Measurements from ENCODE around the gene SCAPER.
"Not testable (repeated sequence)": the region's sequence is repeated elsewhere in the genome, so short reads cannot be mapped to it uniquely, and the experiment has no call there.

Gene SCAPER

DNA sequence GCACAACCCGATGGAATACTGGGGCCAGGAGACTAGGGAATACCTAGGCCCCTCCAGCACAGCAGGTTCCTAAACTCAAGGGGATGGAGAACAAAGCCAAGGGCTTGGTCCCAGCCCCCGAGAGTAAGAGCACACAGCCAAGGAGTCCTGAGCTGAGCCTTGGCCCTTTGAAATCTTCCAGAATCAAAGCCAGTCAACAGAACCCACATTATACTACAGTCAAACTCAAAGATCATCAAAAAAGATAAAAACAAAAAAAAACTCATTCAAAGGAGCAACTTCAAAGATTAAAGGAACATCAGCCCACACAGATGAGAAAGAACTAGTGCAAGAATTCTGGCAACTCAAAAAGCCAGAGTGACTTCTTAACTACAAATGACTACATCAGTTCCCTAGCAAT is 351.6 kb downstream of the SCAPER start:
- DNase-seq, result no peak

DNA sequence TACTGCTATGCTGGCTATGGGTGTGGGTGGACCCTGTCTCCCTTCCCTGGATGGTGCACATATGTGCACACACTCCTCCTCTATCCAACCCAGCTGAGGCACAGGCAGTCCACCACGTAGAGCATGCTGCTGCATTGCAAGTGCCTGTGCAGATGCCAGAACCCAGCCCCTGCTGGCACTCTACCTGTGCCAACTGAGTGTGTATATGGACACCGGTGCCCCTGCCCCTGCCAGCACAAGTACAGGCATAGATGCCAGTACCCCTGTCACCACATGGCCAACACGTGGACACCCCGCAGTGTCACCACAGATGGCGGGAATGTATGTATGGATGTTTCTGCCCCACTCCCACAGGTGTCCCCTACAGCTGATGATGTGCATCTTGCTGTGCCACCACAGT is 352.0 kb downstream of the SCAPER start:
- no peak for DNase-seq

DNA sequence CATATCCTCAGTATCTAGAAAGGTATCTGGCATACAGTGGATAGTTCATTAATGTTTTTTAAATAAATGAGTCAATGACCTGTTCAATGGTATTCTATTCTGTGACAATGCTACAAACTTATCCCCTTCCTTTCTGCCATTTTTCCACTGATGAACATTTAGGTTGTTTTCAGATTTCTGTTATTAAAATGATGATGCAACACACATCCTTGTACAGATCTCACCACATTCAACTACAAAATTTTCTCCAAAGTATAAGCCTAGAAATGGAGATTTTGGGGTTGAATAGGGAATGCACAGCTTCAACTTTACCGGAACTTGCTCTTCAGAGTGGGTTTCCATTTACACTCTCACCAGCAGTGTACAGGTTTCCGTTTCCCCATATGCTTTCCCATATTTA is 358.3 kb downstream of the SCAPER start:
- DNase-seq, result no peak

DNA sequence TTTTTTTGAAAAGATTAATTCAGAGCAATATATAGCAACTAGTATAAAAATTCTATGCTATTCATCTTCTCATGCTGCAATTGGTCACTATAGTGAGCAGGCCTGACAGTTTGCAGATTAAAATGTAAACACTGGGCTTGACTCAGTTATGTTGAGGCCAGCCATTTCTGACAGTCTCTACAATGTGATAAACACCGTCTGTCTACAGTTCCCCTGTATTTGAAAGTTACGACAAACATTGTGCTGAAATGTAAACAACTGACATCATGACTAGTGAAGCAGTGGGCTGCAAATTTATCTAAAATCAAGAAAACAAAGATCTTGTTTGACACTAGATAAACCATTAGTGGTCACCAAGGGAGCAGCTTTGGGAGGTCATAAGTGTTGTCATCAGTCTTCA is 371.1 kb downstream of the SCAPER start:
- DNase-seq, result no peak

DNA sequence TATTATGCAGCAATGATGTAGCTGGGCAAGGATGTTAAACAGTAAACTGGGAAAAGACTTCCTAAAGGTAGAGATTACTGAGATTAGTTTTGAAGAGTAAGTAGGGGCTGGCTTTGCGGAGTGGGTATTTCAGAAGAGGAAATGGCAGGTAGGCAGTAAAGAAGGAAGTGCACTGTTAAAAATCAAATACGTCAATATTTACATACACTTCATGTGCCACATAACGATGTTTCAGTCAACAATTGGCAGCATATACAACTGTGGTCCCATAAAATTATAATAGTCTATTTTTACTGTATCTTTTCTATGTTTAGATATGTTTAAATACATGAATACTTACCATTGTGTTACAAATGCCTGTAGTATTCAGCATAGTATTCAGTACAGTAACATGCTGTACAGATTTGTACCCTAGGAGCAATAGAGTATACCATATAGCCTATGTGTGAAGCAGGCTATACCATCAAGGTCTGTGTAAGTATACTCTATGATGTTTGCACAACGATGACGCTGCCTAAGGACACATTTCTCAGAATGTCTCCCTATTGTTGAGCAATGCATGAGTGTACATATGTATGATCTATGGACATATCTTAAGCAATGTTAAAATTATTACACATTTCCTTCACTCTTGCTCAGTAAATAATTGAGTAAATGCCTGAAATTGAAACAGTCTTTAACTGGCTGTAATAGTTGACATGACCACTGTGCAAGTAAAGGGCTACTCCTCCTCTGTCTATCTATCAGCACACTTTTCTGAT is 371.9 kb downstream of the SCAPER start:
- DNase-seq, result no peak

DNA sequence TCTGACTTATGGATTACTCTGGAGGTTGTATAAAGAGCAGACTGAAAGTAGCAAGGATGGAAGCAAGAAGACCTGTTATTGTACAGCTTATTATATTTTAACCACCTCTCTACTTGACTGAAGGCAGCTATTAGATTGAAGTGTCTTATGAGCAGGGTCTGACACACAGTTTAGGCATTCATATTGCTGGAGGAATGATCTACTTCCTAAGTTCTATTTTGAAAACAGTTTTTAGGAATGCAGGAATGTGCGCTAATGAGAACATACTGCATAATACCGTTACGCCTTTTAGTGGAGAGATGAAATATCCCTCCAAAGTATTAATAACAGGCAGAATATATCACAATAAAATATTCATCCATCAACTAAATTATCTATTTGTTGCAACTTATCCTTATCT is 375.2 kb downstream of the SCAPER start:
- DNase-seq, result no peak

DNA sequence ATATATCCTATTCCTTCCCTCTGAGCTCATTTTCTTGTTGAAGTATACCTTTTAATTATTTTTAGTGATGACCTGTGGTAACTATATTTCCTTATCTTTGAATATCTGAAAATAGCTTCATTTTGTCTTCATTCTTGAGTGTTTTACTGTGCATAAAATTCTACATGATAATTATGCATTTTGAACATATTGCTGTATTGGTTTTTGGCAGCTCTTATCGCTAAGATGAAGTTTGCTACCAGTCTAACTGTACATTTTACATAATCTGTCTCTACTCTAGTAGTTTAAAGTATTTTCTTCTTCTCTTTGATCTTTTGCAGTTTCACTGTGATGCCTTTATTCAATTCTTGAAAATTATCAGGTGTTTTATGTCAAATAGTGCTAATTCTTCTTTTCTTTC is 379.0 kb downstream of the SCAPER start:
- no peak for DNase-seq

DNA sequence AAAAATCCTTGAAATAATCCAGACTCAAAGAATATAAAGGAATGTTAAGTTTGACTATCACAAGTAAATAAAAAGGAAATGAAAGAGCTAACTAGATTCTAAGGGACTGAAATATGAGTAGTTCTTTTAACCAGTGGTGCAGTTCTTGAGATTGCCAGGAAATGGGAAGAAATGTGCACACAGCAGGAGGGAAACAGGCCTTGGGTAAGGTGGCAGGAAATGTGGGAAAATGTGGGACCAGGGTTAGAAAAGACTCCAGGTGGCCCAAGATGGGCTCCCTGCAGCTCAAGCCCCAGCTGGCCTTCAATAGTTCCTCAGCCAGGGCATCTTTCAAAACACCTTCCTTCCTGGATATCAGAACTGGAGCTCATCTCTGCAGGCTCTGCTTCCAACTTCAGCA is 387.2 kb downstream of the SCAPER start:
- DNase-seq, result no peak

DNA sequence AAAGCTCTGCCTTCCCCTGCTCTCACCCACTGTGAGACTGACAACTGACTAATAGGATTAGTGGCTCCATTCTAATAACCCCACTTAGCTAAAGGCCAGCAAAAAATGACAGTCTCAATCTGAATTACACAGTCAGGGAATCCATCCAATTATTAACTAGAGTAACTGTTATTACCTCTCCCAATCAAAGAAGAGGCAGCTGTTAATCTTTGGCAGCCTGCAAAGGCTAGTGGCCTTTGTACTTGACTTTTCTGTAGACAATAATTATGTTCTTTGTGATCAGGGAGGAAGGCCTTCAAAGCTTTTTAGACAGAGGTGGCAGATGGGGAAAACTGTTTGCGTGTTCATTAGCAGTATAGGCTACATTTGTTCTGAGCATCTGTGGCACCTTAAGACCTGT is 390.9 kb downstream of the SCAPER start:
- no peak for DNase-seq

DNA sequence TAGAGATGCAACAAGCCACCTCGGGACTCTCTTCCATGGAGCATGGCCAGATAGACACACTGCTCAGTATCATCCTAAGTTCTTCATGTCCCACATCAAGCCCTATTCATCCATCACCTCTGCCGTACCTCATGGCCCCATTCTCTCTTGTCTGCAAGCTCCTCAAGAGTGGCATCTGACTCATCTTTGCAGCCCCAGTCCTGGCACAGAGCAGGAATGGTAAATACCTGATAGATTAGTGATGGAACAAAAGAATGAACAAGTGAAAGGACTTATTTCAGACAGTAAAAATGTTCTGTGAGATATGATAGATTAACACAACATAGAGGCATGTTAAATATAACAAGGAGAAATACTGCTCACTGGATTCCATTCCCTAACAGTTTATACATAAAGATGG is 392.2 kb downstream of the SCAPER start:
- DNase-seq, result no peak

DNA sequence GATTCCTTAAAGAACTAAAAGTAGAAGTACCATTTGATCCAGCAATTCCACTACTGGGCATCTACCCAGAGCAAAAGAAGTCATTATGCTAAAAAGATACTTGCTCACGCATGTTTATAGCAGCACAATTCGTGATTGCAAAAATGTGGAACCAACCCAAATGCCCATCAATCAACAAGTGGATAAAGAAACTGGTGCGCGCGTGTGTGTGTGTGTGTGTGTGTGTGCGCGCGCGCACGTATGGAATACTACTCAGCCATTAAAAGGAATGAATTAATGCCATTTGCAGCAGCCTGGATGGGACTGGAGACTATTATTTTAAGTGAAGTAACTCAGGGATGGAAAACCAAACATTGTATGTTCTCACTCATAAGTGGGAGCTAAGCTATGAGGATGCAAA is 394.5 kb downstream of the SCAPER start:
- not testable (repeated sequence) for DNase-seq

DNA sequence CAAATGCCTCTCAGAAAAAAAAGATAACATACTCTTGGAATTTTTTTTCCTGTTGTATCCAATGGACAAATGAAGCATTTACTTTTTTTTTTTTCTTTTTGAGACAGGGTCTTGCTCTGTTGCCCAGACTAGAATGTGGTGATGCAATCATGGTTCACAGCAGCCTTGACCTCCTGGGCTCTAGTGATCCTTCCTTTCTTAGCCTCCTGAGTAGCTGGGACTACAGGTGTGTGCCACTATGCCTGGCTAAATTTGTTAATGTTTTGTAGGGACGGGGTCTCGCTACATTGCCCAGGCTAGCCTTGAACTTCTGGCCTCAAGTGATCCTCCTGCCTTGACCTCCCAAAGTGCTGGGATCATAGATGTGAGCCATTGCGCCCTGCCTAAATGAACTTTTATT is 401.3 kb downstream of the SCAPER start:
- DNase-seq, result no peak

DNA sequence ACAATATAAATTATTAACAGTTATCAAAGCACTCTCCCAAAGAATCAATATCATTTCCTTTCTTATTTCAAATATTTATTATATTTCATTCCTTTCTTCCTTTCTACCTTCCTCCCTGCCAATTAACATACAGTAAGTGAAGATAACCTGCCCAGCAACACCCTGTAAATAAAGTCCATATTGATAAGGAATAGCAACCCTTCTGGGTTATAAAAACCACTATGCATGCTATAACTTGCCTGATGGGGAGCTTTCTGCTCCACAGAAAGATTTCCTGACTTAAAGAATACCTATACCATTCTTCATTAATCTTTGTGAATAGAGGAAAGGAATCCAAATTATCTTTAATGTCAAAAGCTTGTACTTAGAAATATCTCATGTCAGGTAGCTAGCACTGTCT is 402.0 kb downstream of the SCAPER start:
- DNase-seq, result no peak

DNA sequence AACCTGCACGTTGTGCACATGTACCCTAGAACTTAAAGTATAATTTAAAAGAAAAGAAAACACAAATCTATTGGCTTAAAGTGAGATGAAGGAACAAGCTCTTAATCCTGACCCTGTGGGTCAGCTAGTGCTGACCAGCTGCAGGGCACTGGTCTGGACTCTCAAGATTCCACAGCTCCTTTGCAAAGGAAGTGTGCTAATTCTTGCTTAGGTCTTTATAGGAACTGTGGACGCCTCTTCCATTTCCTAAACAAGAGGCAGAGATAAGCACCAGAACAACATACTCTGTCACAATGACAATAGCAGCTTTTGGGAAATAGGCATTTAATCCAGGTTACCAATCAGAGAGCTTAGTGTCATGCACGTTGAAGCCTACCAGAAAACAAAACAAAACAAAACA is 402.5 kb downstream of the SCAPER start:
- DNase-seq, result no peak

DNA sequence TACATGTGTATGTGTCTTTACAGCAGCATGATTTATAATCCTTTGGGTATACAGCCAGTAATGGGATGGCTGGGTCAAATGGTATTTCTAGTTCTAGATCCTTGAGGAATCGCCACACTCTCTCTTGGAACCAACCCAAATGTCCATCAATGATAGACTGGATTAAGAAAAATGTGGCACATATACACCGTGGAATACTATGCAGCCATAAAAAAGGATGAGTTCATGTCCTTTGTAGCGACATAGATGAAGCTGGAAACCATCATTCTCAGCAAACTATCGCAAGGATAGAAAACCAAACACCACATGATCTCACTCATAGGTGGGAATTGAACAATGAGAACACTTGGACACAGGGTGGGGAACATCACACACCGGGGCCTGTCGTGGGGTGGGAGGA is 403.0 kb downstream of the SCAPER start:
- DNase-seq, result not testable (repeated sequence)

DNA sequence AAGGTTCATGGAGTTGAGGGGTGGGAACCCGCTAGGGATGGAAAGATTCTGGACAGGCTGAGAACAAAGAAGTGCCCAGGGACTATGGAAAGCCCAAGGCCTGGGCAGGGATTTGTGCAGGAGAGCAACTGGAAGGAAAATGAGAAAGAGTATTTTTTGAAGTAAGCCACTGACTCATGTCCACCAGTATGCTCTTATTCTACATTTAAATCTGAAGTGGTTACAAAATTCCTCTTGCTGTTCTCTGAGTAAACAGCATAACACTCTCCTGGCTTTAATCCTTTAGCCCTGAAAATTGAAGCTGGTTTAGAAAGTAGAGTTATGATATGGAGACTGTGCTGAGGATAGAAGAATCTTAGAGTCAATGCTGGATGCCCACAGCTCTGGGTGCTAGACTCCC is 403.4 kb downstream of the SCAPER start:
- no peak for DNase-seq

DNA sequence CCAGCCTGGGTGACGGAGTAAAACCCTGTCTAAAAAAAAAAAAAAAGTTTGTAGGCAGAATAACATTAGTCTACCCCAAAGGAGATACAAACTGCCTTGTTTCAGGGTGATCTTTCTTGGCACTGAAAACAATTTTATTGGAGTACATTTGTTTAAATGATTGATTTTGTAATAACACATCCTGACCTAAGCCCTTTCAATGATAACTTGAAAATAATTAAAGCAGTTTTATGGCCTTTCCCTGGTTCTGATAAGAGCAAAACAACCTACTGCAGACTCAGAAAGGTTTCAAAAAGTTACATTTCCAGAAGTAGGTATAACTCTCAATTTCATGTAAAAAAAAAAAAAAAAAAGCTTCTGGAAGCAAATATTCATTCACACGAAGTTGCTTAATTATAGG is 404.1 kb downstream of the SCAPER start:
- DNase-seq, result no peak

DNA sequence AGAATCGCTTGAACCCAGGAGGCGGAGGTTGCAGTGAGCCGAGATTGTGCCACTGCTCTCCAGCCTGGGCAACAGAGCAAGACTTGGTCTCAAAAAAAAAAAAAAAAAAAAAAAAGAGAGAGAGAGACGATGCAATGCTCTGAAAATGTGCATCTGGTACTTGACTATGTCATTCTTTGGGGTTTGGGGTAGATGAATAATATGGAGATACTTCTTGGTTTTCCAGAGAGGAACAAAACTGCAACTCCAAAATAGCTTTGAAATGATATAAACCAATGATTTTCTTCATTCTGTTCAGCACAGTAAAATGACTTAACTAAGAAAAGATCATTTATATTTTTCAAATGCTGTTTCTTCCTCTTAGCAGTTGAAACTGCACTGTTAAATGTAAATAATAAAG is 409.7 kb downstream of the SCAPER start:
- no peak for DNase-seq

DNA sequence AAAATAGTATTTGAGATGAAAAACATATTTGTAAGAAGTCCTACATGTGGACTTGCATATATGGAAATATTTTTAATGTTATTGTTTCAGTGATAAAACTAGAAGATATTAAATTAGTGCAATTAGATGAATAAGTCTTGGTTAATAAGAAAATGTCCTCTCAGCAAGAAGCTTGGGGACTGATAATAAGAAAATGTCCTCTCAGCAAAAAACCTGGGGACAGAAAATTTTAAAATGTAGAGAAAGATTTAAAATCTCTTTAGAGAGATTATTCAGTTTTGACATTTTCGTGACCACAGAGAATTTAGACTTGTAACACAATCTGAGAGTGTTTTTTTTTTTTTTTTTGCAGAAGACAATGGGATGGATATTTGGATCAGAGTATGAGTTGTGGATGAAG is 412.6 kb downstream of the SCAPER start:
- DNase-seq, result no peak

DNA sequence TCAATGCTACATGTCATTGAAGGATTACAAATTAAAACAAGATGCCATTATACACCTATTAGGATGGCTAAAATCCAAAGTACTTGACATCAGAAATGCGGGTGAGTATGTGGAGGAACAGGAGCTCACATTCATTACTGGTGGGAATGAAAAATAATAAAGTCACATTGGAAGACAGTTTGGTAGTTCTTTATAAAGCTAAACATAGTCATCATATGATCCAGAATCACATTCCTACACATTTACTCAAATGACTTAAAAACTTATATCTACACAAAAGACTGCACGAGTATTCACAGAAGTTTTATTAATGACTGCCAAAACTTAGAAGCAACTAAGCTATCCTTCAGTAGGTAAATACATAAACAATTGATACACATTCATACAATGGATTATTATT is 421.4 kb downstream of the SCAPER start:
- DNase-seq, result no peak

DNA sequence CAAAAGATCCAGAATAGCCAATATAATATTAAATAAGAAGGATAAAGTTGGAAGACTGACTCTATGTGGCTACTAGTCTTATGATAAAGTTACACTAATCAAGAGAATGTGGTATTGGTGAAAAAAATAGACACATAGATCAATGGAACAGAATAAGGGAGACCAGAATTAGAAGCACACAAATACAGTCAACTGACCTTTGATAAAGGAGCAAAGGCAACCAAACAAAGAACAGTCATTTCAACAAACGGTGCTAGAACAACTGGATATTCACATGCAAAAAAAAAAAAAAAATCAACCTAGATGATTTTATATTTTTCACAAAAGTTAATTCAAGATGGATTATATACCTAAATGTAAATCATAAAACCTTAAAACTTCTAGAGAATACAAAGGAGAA is 422.1 kb downstream of the SCAPER start:
- DNase-seq, result no peak

DNA sequence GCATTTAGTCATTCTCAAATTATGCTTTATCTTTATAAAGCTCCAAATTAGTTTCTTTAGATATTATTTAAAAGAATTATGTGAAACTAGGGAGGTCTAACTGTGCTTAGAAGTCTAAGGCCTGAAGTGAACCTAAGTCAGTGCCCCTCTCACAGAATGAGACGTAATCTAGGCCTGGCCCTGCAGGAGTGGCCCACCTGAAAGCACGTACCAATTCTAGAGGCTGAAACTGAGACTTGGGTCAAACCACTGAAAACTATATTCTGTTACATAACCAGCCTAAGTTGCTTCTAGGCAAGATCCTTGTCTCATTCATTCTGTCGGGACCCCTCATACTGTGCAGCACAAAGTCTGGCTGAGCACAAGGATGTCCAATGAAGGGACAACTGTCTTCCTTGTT is 424.9 kb downstream of the SCAPER start:
- DNase-seq, result no peak

DNA sequence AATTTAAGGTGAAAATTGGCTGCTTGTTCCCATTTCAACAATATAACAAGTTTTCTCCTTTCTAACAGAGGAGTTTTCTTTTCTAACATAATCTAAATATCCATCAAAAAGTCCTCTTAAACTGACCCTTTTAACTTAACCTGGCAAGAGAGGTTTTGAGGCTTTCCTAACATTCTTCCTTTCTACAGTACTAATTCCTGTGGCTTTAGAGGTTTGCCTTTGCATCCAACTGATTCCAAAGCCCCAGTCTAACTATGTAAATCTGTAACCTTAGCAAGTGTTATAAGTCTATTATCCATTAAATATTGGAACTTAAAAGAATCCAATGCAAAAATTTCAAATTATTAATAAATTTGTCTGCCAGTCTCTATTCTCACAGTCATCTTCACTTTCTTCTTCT is 434.4 kb downstream of the SCAPER start:
- DNase-seq, result no peak

DNA sequence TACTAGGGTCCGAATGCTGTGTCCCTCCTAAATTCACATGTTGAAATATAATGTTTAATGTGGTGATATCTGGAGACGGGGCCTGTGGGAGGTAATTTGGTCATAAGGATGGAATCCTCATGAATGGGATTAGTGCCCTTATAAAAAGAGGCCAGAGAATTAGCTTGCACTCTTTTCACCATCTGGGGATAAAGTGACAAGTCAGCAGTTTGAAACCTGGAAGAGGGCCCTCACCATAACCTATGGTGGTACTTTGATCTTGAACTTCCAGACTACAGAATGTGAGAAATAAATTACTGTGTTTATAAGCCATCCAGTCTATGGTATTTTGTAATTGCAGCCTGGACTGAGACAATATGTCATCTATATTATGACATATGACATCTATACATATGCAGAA is 436.4 kb downstream of the SCAPER start:
- no peak for DNase-seq

DNA sequence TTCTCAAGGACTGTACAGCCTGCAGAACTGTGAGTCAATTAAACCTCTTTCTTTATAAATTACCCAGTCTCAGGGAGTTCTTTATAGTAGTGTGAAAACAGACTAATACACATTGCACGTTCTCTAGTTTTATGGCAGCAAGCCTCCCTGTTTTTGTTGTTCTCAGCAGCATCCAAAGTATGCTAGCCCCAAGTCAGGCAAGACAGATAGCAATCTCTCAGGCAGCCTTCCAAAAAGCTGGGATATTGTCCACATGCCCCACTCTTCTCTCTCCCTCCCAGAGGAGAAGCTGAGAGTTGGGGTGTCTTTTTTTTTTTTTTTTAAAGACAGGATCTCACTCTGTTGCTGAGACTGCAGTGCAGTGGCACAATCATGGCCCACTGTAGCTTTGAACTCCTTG is 438.0 kb downstream of the SCAPER start:
- no peak for DNase-seq

DNA sequence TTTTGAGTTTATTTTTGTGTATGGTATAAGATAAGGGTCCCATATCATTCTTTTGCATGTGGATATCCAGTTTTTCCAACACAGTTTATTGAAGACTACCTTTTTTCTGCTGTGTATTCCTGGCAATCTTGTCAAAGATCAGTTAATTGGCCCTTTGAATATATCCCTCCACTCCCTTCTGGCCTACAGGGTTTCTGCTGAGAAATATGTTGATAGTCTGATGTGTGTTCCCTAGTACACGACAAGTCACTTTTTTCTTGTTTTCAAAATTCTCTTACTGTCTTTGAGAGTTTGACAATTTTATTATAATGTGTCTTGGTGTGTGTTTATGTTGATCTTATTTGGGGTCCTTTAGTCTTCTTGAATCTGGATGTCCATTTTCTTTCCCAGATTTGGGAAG is 439.4 kb downstream of the SCAPER start:
- no peak for DNase-seq

Data from T-helper 1 cell (primary cell).